Stimulated activated CD8-positive, alpha-beta memory T cell treated with anti-CD3 and anti-CD28 coated beads, Interleukin-15, amount 100 ng/mL, for 1 hour (primary cell): ENCODE measurements around the gene DEFB131A.
"Not testable (repeated sequence)": the region's sequence is repeated elsewhere in the genome, so short reads cannot be mapped to it uniquely, and the experiment has no call there.

ENCODE experiments used
- DNase-seq: peaks from one replicate; pipeline ENCODE4 v3.0.0-alpha.2; 2020; ENCODE audit warnings: low read depth

The DEFB131A gene

DNA sequence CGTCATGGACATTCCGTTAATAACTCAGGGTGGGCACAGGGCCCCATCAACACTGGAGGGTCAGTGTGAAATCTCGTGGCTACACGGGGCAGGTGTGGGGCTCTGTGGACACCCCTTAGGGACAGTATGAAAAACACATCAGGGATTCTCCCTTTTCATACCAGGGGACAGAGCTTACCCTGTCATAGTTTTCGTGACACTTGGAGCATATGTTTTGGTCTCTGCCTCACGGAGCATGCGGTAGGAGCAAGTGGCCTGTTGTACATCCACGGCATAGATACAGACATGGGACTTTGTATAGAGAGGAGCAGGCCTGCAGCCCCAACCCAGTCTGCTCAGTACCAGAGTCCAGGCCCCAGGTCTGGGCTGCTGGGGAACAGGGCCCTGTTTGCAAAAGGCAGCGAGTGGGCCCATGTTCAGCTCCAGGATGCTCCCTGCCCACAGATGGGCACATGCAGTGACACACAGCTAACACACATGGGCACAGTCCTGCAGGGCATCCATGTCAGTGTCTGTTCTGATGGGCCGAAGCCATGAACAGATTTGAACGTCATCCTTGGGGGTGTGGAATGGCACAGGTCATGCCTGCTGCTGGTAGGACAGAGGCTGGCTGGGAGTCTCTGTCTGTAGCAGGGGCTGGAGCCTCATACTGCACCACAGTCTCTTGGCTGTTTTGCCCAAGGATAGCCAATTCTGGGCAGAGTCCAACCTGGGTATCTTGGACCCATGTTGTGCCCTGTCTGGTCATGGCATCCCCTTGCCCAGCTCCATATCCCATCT lies 50.2 kb downstream of the DEFB131A start:
- DNase-seq, result not testable (repeated sequence)

DNA sequence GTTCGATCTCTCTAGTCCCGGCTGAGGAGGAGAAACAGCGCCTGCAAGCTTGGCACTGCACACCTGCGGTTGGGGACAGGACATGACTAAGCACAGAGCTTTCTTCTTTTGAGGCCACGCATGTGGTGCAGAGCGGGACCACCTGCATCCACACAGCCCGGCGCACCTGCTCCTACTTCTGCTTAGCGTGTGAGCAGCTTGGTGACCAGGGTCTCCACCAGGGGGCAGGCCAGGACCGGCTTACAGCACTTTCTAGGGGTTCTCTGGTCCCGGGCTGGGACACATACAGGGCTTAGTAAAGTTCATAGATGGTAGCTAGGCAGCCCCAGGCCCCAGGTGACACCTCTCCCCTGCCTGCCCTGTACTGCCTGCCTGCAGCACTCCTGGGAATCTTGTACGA lies 51.2 kb downstream of the DEFB131A start:
- peak; percentile 30 for DNase-seq

- not testable (repeated sequence) for DNase-seq
Observed at GRCh38 chr4:9497575-9498467, 53.6 kb downstream of the DEFB131A start.

GRCh38 chr4:9498468-9499040 lies 54.3 kb downstream of the DEFB131A start:
- not testable (repeated sequence) for DNase-seq

GRCh38 chr4:9499974-9500487 lies 55.8 kb downstream of the DEFB131A start:
- not testable (repeated sequence) for DNase-seq
